ENCODE results near the gene MUC20.

MUC20 gene

DNA sequence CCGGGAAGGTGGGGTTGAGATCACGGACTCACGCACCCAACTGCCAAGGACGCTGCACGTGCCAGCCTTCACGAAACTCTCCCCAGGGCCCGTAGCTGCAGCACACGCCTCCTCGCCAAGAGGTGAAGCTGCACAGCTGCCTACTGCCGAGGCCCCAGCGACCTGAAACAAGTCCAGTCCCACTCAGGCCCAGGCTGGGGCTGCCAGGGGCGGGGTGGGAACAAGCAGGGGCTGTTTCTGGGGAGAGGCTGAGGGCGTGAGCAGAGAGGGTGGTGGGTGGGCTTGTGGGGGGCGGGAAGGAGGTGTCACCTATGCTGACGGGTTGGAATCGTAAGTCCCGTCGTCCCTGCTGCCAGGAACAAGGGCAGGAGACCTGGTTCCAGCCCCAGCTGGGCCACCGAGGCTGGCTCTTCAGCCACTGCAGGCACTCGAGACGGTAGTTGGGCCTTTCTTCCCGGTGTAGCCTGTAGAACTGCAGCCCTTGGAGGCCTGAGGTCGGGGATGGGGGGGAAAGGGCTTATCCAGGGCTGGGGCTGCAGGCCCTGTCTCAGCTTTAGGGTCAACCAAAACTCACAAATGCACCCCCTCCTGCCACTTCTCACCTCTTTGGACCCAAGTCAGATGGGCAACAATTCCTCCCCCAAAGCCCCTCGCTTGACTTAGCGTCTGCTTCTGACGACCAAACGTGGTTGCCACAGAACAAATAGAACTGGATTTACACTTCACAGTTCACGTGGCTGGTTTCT lies 44.4 kb downstream of the MUC20 start:
- TF ChIP-seq, protein P1, sequence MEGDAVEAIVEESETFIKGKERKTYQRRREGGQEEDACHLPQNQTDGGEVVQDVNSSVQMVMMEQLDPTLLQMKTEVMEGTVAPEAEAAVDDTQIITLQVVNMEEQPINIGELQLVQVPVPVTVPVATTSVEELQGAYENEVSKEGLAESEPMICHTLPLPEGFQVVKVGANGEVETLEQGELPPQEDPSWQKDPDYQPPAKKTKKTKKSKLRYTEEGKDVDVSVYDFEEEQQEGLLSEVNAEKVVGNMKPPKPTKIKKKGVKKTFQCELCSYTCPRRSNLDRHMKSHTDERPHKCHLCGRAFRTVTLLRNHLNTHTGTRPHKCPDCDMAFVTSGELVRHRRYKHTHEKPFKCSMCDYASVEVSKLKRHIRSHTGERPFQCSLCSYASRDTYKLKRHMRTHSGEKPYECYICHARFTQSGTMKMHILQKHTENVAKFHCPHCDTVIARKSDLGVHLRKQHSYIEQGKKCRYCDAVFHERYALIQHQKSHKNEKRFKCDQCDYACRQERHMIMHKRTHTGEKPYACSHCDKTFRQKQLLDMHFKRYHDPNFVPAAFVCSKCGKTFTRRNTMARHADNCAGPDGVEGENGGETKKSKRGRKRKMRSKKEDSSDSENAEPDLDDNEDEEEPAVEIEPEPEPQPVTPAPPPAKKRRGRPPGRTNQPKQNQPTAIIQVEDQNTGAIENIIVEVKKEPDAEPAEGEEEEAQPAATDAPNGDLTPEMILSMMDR (conservative IDR thresholded peaks at IDR 0.05; ENCODE audit: low read depth, low read length): no peak
- no peak for DNase-seq (ENCODE audit: low read depth)
- no peak overlapping the region for H3K4me3 ChIP-seq (ENCODE audit: low read length)

DNA sequence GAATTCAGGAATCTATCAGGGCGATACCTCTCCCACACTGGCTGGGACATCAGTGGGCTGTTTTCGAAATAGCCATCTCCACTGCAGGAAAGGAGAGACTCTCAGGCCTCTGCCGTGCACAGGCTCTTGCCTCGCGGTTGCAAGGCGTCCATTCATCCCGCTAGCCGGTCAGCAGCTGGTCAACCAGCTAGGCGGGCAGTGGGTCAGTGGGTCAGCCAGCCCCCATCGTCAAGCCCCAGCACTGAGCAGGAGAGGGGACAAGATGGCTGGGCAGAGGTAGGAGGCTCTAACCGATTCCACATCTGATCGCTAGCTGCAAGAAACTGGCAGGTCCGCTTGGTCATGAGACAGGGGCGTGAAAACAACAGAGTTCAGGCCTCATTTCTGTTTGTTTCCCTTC lies 45.9 kb downstream of the MUC20 start:
- no peak overlapping the region for H3K4me3 ChIP-seq (ENCODE audit: low read length)
- TF ChIP-seq, protein P1 (conservative IDR thresholded peaks at IDR 0.05; ENCODE audit: low read depth, low read length): no peak
- no peak for DNase-seq (ENCODE audit: low read depth)

DNA sequence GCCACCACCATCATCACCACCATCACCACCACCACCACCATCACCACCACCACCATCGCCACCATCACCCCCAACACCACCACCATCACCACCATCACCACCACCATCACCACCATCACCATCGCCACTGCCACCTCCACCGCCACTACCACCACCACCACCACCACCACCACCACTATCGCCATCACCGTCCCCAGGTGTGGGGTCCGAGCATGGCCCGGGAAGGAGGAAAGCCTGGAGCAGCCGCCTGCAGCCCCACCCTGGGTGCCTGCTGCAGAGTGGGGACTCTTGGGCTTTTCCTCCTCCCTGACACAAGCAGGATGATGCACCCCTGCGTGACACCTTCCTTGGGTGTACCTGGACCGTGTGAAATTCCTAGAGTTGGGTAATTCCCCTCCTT lies 47.0 kb downstream of the MUC20 start:
- DNase-seq (ENCODE audit: low read depth): no peak
- TF ChIP-seq, protein P1 (conservative IDR thresholded peaks at IDR 0.05; ENCODE audit: low read depth, low read length): no peak

DNA sequence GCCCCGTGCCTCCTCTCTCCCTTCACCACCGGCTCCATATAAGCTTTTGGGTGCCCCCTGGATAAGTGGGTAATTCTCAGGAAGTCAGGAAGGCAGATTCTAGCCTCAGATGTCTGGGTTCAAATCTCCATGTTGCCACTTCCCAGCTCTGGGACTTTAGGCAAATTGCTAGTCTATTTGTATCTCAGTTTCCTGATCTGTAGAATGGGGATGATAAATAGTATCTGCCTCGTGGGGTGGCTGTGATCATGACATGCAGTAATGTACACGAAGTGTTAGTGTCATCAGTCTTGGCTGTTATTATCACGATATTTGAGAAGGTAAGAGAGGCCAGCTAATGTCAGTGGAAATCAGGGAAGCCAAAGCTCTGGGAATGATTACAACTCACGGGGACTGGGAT lies 47.6 kb downstream of the MUC20 start:
- DNase-seq (ENCODE audit: low read depth): no peak
- no peak overlapping the region for H3K4me3 ChIP-seq (ENCODE audit: low read length)
- TF ChIP-seq, protein P1 (conservative IDR thresholded peaks at IDR 0.05; ENCODE audit: low read depth, low read length): no peak

More for the DNA sequence above, 47.0 kb downstream of the MUC20 start:
- no peak overlapping the region for H3K4me3 ChIP-seq (ENCODE audit: low read length)

- no peak for DNase-seq (ENCODE audit: low read depth)
- no peak overlapping the region for H3K4me3 ChIP-seq (ENCODE audit: low read length)
- TF ChIP-seq, protein P1 (conservative IDR thresholded peaks at IDR 0.05; ENCODE audit: low read depth, low read length): no peak
These were observed 48.1 kb downstream of the MUC20 start for GRCh38 chr3:195768831-195769303.

GRCh38 chr3:195769551-195769950 lies 48.8 kb downstream of the MUC20 start:
- DNase-seq (ENCODE audit: low read depth): no peak
- no peak overlapping the region for H3K4me3 ChIP-seq (ENCODE audit: low read length)
- TF ChIP-seq, protein P1 (conservative IDR thresholded peaks at IDR 0.05; ENCODE audit: low read depth, low read length): no peak
